Activated T-cell treated with anti-CD3 and anti-CD28 coated beads for 48 hours (primary cell): ENCODE data around the gene TMEM63A.
"Not testable (repeated sequence)": the region's sequence is repeated elsewhere in the genome, so short reads cannot be mapped to it uniquely, and the experiment has no call there.

Source experiments
- DNase-seq: peaks from one replicate; pipeline ENCODE4 v3.0.0-alpha.2; 2020; ENCODE audit warnings: low read depth

Gene TMEM63A

DNA sequence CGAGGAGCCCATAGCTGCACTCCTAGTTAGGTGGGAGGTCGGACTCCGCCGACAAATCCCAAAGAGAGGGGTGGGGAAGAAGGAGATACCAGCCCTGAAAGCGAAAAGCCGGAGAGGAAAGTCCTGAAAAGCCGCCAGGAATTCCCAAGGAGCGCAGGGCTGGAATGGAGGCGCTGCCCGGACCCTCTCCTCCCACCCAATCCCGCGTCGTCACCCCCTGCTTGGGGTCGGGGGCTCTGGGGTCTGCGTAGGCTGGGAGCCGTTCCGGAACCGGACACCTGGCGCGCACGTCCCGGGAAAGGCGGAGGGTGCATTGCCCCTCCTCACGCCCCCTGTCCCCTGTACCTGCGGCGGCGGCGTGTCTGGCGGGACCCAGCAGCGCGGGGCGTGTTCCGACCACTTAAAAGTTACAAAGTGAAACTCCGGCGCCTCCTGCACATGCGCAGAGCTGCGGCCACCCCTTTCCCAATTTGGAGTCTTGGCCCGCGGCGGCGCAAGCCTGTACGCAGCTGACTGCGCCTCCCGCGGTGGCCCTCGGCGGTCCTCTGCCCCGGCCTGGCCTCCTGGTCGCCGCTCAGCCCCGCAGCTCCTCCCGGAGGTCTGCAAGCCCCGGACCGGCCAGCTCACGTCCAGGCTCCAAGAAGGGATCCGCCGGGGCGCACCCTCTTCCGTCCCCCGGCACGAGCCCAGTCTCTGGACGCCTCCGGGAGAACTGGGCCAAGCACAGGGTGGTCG lies at the start of gene TMEM63A:
Gene TMEM63A (minus strand): TSS at position 422 of the 735 bp plus-strand sequence. CDS start 4,800 bp downstream, outside the sequence.
- peak; percentile 81 for DNase-seq

DNA sequence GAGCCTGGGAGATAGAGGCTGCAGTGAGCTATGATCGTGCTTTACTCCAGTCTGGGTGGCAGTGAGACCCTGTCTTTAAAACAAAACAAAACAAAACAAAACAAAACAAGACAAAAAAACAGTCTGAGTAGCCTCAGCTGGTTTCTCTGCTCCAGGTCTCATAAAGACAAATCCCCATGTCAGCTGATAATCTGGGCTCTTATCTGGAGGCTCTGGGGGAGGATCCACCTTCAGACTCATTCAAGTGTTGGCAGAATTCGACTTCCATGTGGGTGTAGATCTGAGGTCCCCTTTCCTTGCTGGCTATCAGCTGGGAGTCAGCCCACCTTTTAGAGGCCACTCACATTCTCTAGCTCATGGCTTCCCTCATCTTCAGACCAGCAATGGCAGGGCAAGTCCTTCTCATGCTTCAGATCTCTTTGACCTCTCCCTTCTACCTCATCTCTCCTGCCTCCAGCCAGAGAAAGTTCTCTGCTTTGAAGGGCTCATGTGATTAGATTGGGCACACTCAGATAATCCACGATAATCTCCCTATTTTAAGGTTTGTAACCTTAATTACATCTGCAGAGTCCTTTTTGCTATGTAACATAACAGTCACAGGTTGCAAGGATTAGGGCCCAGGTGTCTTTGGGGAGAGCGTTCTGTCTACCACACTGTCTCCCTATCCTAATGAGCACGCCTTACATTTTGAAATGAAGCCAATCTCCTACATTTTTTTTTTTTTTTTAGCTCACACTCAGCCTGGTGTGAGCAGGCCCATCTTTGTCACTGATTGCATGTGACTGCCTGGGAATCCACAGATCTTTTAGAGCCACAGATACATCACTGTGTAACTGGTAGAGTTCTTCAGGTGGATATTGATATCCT lies 49.3 kb upstream of the TMEM63A start:
- DNase-seq, result no peak

DNA sequence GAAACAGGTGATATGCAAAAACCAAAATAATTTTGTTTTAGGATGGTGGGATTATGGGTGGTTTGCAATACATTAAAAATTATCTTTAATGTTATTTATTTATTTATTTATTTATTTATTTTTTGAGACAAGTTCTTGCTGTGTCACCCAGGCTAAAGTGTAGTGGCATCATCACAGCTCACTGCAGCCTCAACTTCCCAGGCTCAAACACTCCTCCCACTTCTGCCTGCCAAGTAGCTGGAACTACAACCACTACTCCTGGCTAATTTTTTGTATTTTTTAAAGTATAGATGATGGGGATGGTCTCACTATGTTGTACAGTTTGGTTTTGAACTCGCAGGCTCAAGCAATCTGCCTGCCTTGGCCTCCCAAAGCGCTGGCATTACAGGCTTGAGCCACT lies 48.4 kb upstream of the TMEM63A start:
- DNase-seq, result no peak

- DNase-seq, result not testable (repeated sequence)
Observed at GRCh38 chr1:225929462-225929861, 47.3 kb upstream of the TMEM63A start.

DNA sequence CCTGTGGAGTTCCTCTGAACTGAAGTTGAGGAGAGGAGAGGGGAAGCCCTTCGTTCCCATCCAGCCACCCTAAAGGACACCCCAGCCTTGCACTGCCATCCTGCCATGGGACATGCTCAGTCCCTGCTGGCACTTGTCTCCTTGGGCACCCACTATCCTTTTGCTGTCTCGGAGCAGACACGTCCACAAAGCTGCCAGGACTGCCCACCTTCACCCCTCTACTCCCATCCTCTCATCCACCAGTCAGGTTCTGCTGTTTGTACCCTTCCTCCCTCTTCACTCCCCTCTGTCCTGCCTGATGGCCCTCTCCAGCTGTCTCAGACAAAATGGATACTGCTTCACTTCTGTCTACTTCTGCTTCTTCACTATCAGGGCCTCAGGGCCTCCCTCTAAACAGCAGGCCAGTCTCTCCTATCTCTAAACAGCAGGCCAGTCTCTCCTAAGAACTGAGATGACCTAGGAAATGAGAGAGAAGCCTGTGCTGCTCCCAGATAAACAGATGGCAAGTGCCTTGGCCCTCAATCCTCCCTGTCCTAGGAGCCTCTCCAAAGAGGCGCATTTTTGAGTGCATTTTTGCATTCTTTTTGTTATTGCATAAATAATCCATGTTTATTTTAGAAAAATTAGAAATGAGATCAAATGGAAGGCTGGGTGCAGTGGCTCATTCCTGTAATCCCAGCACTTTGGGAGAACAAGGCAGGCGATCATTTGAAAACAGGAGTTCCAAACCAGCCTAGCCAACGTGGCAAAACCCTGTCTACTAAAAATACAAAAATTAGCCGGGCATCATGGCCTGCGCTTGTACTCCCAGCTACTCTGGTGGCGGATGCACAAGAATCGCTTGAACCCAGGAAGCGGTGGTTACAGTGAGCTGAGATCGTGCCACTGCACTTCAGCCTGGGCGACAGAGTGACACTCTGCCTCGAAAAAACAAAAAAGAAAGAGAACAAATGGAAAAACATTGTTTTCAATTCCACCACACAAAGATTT lies 46.3 kb upstream of the TMEM63A start:
- DNase-seq, result no peak

GRCh38 chr1:225926551-225927113 lies 44.5 kb upstream of the TMEM63A start:
- DNase-seq, result no peak

DNA sequence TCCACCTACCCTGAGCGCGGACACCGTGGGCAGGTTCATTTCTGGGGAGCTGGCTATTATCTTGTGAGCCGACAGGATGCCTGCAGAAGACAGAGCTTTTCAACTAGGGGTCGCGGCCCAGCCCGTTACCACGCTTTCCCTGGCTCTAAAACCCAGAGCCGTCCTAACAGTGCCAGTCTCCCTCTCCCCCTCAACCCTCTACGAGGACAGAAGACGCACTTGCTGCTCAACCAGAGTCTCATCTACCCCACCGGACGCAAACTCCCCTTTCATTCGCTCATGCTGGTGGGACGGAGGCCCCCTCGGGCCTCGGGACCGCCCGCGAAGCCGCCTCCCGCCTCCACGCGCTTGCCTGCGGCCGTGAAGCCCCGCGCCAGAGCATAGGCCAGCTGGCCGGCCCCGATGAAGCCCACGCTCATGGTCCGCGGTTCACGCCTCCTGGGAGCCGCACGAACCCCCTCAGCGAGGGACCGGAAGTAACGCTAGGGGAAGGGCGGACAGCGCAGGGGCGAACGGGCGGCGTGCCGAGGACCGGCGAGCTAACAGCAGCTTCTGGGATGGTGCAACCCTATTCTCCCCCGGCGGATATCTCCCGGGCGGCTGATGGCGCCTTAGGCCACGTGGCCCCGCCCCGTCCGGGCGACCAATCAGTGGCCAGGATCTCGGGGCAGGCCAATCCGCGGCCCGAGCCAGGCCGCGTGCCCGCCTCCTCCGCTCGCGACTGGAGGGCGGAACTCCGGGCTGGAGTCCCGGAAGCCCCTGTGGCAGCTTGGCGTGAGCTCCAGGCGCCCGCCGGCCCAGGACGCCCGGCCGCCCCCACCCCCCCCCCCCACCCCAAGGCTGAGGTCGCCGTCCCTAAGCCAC lies 41.7 kb upstream of the TMEM63A start, which contains the start of gene PYCR2:
Gene PYCR2 (minus strand): TSS at position 559 of the 864 bp plus-strand sequence. CDS start 140 bp downstream, at position 419.
- peak; percentile 97 for DNase-seq

GRCh38 chr1:225923381-225923691 lies 41.2 kb upstream of the TMEM63A start:
- DNase-seq, result no peak

DNA sequence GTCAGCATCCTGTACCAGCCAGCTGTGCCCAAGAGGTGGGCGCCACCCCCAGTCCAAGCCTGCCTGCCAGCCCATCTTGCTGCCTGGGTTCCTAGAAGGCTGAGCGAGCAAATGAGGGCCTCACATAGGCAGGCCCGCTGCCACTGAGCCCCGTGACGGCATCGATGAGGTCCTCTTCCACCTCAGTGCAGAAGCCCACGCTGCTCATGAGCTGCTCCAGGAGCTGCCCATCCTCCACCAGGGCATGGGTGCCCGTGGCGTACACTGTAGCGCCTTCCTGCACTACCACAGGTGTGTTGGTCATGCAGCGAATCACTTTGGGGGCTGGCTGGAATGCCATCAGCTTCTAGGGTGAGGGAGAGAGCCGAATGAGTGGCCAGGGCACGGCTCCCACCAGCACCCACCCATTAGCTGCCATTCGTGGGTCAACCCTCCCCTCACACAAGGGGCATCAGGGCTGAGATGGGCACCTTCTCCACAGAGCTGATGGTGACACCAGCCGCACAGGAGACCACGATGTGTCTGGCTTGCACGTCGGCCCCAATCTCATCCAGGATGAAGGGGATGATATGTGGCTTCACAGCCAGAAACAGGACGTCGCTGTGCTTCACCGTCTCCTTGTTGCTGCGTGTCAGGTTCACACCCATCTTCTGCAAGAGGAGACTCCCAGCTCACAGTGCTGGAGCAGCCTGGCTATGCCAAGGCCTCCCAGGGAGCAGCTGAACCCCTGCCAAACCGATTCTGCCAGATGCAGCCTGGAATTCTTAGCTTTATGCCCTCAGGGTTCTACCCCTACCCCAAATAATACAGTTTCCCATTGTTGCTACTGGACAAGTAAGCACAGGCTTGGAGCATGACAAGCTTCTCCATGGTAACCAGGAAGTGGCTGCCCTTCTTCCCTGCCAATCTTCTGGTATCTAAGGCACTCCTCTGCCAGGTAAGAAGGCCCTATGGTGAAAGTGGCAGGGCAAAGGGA lies 39.8 kb upstream of the TMEM63A start:
- no peak for DNase-seq

DNA sequence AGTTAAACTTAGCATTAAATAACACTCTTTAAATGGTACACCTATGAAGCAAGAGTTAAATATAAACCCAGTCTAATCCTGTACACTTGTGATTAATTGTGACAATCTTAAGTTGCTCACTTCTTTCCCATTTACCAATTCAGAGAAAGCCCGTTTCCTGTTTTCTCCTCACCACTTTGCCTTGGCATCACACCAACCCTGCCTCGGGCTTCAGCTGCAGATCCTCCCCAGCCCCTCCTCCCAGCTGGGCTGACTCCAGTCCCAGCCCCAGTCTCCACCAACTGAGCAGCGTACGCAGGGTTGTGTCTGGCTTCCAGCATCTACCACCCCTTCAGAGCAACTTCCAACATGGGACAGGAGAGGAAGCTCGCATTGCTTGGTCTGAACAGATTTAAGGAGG lies 37.7 kb upstream of the TMEM63A start:
- no peak for DNase-seq

DNA sequence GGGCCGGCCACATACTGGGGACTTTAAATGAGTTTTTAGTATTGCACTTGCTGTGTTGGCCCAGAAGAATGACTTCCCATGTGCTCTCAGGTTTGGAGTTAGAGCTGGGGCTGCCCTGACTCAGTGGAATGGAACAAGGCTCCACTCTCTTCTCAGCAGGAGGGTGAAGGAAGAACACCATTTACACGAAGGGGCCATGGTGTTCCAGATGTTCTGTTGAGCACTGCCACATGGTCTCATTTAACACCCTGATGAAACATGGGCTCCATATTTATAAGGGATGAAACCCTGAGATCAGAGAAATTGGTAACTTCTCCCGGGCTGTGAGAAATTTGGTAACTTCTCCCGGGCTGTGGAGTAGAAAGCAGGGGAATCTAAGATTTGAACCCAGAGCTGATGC lies 36.1 kb upstream of the TMEM63A start:
- no peak for DNase-seq

DNA sequence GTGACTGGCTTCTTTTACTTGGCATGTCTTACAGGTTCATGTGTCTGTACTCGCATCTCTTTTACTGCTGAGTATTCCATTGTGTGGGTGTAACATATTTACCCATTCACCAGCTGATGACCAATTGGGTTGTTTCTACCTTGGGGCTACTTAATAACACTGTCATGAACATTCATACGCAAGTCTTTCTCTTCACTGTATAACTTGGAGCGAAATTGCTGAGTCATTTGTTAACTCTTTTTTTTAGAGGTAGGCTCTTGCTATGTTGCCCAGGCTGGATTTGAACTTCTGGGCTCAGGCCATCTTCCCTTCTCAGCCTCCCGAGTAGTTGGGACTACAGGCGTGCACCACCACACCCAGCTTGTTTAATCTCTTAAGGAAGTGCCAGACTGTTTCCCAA lies 35.4 kb upstream of the TMEM63A start:
- DNase-seq, result no peak

GRCh38 chr1:225917101-225917500 lies 34.9 kb upstream of the TMEM63A start:
- no peak for DNase-seq

DNA sequence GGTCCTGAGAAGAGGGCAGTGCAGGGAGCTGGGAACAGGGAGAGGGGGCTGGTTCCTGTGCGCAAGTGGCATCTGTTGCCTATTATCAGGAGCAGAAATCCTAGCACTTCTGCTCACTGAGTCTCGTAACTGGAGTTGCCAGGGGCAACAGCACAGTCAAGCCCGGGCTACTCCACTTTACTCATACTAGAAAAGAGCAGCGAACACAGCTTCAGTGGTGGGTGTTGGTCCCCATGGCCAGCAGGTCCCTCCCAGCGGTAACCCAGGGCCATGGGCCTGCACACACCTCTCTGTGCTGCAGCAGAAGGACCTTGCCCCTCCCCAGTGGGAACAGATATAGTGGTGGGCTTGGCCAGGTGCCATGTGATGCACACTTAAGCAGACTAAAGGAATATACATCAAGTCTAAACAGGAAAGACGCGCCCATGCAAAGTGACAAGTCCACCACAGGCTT lies 33.4 kb upstream of the TMEM63A start:
- no peak for DNase-seq

GRCh38 chr1:225914947-225915346 lies 32.8 kb upstream of the TMEM63A start:
- no peak for DNase-seq

DNA sequence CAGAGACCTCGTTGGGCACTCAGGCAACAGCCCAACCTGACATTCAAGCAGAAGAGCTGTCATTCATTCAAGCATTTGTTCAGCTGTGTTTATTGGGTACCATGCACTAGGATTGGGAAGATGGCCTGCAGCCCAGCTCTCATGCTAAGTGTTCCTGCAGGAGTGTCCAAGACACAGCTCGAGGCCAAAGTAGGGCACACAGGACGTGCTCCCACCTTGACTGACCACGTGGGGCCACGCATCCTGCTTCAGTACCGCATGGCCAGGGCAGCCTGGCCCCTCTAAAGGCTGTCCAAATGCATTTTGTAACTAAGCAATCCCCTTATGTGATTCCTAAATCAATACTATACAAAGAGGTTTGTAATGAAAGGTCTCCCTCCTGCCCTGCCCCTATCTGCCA lies 32.2 kb upstream of the TMEM63A start:
- DNase-seq, result no peak

- peak; percentile 76 for DNase-seq
Observed at GRCh38 chr1:225911191-225912130, 29.3 kb upstream of the TMEM63A start.

- DNase-seq, result no peak
Observed at GRCh38 chr1:225909477-225909876, 27.3 kb upstream of the TMEM63A start.
